Stimulated activated CD8-positive, alpha-beta memory T cell treated with anti-CD3 and anti-CD28 coated beads, Interleukin-7, amount 100 ng/mL, for 4 hours (primary cell): ENCODE results near the gene RAB3IL1.

ENCODE experiments used
- DNase-seq, 2 donors: peaks; one replicate each; pipeline ENCODE4 v3.0.0-alpha.2; 2020; ENCODE audit warnings: low read depth in 2 of 2

The RAB3IL1 gene

DNA sequence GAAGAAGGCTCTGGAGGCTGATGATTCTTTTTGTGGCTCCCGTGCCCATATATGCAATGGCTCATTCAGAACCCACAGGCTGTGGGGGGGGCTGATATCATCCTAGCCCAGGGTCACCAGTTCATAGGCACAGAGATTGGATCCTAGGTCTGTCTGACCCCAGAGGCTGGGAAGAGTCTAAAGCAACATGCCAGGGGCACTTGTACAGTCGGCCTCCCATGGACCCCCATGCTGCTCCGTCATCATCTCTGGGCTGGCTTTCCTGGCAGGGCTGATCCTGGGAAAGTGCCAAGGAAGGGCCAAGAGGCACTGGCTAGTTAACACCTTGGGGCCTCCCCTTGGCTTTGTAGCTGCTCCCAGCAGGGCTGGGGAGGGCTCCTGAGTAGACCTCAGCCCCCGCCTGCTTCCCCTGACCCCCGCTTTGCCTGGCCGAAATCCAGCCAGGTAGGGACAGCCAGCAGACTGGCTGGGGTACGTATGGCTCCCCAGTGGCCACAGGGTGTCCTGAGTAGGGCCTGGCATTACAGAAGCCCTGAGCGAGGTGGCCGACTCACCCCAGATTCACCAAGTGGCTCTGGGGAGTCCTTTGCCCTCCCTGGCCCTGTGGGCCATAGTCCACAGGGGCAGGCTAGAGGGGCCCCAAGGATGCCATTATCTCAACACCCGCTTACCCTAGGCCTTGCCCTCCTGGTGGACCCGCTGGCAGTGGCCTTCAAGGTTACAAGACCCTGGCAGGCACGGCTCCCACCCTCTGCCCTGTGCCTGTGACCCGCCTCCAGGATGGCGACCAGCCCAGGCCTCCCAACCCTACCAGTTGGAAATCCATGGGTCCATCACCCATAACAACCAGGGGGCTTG lies 48.6 kb downstream of the RAB3IL1 start:
- no peak for DNase-seq

DNA sequence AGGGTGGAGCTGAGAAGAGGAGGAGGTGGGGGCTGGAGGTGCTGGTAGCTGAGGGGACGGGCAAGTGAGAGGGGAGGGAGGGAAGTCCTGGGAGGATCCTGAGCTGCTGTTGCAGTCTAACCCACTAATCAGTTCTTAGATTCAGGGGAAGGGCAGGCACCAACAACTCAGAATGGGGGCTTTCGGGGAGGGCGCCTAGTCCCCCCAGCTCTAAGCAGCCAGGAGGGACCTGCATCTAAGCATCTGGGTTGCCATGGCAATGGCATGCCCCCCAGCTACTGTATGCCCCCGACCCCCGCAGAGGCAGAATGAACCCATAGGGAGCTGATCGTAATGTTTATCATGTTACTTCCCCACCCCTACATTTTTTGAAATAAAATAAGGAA lies 50.4 kb downstream of the RAB3IL1 start:
- no peak for DNase-seq

DNA sequence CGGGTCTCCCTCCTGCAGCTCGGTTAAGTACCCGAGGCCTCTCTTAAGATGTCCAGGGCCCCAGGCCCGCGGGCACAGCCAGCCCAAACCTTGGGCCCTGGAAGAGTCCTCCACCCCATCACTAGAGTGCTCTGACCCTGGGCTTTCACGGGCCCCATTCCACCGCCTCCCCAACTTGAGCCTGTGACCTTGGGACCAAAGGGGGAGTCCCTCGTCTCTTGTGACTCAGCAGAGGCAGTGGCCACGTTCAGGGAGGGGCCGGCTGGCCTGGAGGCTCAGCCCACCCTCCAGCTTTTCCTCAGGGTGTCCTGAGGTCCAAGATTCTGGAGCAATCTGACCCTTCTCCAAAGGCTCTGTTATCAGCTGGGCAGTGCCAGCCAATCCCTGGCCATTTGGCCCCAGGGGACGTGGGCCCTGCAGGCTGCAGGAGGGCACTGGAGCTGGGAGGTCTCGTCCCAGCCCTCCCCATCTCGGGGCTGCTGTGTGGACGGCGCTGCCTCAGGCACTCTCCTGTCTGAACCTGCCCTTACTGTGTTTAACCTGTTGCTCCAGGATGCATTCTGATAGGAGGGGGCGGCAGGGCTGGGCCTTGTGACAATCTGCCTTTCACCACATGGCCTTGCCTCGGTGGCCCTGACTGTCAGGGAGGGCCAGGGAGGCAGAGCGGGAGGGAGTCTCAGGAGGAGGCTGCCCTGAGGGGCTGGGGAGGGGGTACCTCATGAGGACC lies 51.0 kb downstream of the RAB3IL1 start:
- no peak for DNase-seq

DNA sequence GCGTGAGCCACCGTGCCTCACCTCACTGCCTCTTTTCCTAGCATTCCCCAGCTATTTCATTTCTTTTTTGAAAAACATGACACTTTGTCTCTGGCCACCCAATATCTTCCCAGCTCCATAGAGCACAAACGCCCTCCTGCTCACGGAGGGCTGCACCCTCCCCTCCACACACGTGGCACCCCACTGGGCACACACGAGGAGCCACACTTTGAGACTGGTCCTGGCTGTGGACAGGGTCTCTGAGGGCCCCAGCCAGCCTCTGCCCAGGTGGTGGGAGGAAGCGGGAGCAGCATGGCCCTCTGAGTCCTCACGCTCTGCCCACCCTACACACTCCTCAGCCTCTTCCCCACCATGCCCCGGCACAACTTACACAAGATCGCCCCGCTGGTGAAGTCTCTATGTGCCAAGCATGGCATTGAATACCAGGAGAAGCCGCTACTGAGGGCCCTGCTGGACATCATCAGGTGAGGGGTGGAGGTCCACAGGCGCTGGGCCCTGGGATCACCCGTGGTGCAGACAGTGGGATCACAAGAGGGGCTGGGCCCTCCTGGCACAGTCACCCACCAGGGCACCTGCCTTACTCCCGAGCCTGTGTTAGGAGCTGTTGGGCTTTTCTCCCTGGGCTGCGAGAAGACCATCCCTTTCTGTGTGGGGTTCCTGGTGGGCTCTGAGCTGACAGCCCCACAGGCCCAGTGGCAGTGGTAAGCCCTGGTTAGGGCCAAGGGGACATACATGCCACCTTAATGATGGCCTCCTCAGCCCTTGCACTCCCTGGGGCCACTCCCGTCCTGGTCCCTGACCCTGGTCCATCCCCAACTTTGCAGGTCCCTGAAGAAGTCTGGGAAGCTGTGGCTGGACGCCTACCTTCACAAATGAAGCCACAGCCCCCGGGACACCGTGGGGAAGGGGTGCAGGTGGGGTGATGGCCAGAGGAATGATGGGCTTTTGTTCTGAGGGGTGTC lies 52.3 kb downstream of the RAB3IL1 start:
- no peak for DNase-seq

DNA sequence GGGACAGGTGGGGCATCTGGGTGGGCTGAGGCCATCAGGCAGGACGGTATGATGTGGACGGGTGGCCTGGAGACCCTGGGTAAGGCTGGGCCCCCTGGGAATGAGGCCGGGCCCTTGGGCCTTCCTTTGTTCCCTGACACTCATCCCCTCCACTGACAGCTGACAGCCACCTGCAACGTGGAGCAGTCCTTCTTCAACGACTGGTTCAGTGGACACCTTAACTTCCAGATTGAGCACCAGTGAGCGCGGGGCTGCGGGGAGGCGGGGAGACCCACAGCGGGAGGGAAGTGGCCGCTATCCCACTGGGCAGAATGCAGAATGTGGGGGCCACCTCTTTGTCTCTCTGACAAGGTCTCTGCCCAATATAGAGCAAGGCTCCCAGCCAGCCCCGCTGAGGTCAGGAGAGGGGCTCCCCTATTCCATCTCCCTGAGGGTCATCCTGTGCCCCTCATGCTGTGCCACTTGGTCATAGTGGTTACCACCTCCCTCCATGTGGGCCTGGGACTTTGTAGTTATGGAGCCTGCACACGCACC lies 53.8 kb downstream of the RAB3IL1 start:
- DNase-seq, result no peak

DNA sequence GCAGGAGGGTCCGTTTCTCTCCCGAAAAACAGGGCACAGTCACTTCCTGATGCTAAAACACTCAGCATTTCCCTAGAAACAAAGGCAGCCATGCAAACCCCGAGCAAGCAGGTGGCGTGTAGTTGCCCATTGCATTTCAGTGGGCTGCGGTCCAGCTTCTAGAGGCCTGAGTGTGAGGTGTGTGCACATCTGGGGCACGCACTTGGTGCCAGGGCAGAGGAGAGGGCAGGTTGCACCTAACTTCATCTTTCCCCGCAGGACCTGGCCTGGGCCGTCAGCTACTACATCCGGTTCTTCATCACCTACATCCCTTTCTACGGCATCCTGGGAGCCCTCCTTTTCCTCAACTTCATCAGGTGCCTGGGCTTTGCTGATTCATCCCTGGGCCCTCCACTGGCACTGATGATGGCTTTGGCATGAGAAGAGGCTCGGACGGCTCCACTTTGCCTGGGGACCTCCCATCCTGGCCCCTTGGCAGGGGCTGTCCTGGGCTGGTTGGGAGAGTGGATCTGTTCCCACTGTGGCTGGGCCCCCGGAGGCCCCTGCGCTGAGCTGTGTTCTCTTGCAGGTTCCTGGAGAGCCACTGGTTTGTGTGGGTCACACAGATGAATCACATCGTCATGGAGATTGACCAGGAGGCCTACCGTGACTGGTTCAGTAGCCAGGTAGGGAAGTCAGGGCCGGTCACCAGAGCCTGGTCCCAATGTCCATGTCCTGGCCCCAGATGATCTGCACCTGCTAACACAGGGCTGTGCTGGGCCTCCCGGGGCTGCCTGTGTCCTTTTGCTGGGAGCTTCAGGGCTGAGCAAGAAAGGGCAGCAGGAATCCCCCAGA lies 54.4 kb downstream of the RAB3IL1 start:
- no peak for DNase-seq

DNA sequence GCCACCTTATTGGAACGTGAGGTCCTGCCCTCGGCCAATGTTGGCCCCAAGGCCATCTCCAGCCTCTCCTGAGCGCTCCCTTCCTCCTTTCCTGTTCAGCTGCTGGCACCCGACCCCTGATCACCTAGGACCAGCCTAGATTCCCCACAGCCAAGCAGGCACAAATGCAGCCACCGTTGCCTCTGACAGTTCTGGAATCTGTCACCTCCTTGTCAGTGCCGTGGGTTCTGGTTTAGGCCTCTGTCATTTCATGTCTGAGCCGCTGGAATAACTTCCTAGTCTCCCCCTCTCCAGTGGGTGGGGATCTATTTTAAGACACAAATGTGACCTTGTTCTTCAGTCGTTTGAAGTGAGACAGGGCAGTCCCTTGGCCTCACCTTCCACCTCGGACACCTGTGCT lies 55.7 kb downstream of the RAB3IL1 start:
- DNase-seq, result no peak

DNA sequence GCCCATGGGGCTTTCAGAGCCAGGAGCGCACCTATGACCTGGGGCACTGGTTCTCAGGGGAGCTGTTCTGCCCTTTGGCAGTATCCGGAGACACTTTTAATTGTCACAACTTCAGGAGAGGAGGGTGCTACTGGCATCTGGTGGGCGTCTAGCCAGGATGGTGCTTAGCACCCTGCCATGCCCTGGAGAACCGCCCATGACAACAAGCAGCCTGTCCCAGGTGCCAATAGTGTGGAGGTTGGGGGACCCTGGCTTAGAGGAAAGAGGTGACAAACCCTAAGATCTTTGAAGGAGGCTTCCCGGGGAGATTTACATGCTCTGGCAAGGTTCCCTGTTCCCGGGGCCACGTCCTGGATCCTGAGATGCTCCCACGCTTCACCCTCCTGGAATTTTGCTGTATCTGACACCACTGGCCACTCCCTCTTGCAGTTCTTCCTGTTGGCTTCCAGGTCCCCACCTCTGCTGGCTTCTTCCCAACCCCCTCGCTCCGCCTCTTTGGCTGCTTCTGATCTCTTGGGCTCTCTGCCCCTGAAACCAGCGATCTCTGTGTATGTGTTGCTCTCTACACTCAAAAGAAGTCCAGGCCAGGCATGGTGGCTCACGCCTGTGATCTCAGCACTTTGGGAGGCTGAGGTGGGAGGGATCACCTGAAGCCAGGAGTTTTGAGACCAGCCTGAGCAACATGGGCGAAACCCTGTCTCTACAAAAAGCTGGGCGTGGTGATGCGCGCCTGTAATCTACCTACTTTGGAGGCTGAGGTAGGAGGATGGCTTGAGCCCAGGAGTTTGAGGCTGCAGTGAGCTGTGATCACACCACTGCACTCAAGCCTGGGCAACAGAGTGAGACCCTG lies 57.1 kb downstream of the RAB3IL1 start:
- DNase-seq, result no peak

DNA sequence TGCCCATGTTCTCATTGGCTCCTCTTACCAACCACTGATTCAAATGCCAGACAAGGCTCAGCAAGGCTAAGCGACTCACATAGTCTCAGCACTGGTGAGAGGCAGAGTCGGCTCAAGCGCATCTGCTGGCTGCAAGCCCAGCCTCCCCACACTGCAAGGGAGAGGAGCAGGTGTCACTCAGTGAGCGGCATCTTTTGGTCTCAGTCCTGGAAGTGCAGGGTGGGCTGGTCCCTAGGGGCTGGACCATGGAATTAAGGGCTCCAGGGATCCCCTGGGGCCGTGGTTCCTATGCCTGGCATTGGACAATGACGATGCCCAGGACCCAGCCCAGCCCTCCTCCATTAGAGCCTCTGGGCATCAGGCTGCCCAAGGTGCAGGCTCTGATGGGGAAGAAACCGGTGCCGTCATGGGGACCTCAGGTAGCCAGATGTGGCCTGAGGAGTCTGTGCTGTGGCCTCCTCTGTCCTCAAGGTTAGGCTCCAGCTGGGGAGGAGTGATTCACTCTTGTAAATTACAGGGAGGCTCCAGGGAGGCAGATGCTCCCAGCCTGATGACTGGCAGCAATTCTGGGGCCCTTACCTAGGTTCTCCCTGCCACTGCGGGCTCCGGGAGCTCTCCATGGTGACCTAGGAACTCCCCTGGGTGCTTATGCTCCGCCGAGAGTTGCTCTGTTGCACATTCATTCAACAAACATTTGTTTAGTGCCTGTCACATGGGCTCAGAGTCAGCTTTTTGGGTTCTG lies 61.3 kb downstream of the RAB3IL1 start:
- DNase-seq, result no peak

DNA sequence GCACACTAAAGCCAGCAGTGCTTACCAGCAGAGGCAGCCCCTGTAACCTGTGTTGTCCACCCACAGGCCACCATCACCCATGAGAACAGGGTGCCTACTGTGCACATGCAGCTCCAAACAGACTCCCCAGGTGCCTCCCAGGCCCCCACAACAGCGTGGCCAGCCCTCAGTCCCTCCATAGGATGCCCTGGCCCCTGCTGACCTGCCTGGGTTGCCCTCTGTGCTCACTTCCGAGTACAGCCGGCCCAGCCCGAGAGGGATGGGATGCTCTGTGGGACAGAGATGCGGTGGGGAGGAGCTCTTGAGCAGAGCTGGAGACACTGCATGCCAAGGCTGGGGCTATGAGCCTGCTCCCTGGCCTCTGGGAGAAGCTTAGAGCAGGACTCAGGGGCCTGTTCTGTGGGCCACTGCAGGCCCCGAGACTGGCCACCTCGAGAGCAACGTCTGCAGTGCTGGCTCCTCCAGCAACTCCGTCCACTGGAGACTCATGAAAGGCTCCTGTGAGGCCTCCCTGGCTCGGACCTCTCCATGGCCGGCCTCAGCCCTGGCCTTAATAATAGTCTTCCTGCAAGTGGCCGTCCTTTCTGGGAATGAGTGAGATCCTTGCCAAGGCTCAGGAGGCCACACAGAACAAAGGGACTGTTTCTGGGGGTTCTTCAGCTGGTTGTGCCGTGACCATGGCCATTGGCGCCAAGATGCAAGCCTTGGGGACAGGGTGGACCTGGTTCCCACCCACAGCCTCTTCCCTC lies 62.2 kb downstream of the RAB3IL1 start:
- DNase-seq, result no peak

DNA sequence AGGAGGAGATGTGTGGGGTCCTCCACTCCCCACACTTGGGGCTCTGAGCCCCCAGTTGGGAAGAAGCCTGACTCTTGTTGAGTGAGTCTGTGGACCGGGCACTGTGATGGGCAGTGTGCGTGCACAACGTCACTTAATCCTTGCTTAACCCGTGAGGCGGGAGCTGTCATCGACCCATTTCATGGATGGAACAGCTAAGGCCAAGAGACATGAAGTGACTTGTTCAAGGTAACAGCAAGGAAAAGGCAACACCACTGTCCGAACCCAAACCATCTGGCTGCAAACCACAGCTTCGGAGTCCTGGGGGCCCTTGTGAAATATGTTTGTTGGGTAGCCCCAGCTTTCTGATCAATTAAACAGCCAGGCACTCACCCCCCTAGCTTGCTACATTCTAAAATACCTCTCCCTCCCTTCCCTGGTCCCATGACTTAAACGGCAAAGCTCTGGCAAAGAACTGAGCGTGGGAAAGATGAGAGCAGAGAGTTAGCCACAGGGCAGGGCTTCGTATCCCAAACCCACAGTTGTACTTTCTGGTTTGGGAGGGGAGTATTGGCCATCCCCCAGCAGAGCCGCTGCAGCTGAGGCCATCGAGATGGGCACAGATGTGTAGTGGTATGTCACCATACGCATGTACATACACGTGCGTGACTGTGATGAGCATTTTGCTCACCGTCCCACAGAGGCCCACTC lies 63.0 kb downstream of the RAB3IL1 start:
- DNase-seq, result no peak

DNA sequence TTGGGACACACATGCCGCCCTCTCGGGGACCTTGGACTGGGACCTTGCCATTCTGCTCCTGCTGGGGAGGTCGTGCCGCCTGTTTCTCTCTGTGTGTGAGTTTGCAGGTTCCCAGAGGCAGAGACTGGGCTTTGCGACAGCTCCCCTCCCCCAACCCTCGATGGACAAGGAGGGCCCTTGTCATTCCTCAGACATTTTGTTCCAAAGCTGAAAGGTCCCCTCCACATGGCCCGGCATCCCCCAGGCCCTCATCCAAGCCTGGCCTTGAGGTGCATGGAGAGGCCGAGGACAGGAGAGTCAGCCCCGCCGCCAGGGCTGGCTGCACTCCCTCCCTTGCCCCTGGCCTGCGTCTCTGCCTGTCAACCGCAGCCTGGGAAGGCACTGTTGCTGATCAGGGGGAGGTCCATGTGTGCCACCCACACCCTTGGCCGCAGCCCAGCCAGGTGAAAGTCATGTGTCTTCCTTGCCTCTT lies 63.6 kb downstream of the RAB3IL1 start:
- DNase-seq, result no peak

DNA sequence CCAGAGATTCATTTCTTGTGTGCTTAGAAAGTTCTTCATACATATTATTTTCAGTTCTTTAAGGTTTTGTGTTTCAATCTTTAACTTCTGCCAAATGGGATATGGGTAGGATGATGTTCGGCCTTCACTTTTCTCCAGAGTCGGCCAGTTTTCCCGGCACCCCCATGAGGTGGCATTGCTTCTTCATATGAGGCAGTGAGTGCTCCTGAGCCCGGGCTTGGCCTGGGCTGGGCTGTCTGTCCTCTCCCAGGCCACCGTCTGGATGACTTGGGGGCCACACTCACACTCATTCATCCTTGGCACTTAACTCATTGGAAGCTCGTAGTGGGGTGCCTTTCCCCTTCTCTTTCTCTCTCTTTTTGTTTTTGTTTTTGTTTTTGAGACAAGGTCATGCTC lies 65.5 kb downstream of the RAB3IL1 start:
- DNase-seq, result no peak

DNA sequence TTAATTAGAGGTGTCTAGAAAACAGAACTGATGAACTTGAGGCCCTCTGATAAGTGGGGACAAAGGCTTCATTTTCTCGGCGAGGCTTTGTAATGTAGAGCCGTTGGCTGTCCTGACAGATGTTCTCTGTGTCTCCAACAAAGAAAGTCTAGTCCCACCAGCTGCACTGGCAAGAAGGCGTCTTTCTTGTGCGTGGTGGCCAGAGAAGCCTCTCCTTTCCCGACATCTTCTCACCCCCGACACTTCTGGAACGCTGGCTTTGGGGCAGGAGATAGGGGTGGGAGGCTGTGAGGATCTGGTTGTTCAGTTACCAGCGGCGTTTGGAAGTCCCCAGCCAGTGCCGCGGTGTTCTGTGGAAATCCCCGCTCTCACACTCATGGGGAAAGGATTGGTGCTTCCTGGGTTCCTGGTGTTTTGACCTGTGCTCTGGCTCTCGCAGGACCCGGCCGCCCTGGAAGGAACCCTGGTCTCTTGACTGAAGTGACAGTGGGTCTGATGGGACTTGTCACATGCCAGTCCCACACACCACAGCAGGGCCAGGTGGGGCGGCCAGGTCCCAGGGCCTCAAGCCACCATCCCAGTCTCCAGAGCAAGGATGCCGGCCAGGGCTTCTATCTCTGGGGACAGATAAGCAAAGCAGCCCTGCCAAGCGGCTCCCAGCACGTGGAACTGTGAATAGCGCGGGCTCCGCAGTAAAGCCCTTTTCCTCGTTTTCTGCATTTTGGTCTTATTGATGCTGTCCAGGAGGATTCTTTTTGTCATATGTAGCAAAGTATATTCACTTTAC lies 66.1 kb downstream of the RAB3IL1 start:
- no peak for DNase-seq

DNA sequence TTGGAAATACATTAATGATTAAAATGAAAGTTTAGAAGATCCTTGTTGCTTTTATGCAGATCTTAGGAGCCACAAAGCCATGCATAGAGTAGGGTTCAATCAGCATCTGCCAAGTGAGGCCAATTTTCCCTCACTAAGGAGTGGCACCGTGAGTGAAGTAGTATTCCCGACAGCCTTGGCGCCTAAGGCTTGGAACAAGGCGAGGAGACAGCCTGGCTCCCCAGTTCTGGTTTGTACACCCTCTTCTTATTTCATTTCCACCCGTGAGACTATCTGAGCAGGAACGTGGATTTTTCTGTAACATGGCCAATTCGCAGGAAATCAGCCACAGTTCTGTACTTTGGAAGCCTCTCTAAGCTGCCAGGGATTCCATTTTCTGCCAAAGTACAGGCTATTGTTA lies 66.7 kb downstream of the RAB3IL1 start:
- no peak for DNase-seq

DNA sequence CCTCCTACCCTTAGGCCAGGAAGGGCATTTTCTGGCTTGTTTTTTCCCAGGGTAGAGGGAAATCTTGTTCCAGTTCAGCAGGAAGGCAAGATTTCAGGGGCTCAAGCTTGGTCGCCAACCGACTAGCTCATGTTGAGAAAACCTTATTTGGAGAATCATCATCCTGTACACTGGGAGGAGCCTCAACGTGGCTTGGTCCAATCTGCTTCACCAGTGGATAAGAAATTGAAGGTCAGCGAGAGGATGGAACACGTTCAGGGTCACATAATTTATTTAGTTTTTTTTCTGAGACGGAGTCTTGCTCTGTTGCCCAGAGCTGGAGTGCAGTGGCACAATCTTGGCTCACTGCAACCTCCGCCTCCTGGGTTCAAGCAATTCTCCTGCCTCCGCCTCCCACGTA lies 68.7 kb downstream of the RAB3IL1 start:
- DNase-seq, result no peak
